Immature natural killer cell (primary cell): Measurements from ENCODE around the gene TSKU. TPM values are rescaled to one million over a fixed set of nuclear protein-coding genes. Genes with fewer than 3 reads are reported as not detected.
"Not testable (repeated sequence)": the region's sequence is repeated elsewhere in the genome, so short reads cannot be mapped to it uniquely, and the experiment has no call there.

ENCODE experiments used
- DNase-seq, 3 donors: peaks; one replicate each; pipeline ENCODE4 v3.0.0; 2022; ENCODE audit warnings: mixed read lengths in 1 of 3
- H3K27ac Mint-ChIP-seq, 6 donors: one replicate each; pipeline ENCODE4 v1.8.0; 2020; ENCODE audit warnings: mixed read lengths in 6 of 6, mild to moderate bottlenecking in 5 of 6, inconsistent platforms in 4 of 6, moderate library complexity in 3 of 6
- H3K27me3 Mint-ChIP-seq, 3 donors: one replicate each; pipeline ENCODE4 v1.8.0; 2020 to 2021; ENCODE audit warnings: low read depth in 3 of 3, mild to moderate bottlenecking in 3 of 3, mixed read lengths in 3 of 3, moderate library complexity in 3 of 3, inconsistent platforms in 1 of 3
- H3K36me3 Mint-ChIP-seq, 3 donors: one replicate each; pipeline ENCODE4 v1.8.0; 2020; ENCODE audit warnings: mixed read lengths in 3 of 3, inconsistent platforms in 2 of 3, mild to moderate bottlenecking in 2 of 3
- H3K4me1 Mint-ChIP-seq, 2 donors: one replicate each; pipeline ENCODE4 v1.8.0; 2020; ENCODE audit warnings: inconsistent platforms in 2 of 2, mild to moderate bottlenecking in 2 of 2, mixed read lengths in 2 of 2, moderate library complexity in 1 of 2
- H3K4me3 Mint-ChIP-seq, 5 donors: one replicate each; pipeline ENCODE4 v1.8.0; 2020; ENCODE audit warnings: mild to moderate bottlenecking in 5 of 5, mixed read lengths in 5 of 5, inconsistent platforms in 3 of 5, moderate library complexity in 3 of 5
- H3K9me3 Mint-ChIP-seq, 6 donors: one replicate each; pipeline ENCODE4 v1.8.0; 2020; ENCODE audit warnings: mild to moderate bottlenecking in 6 of 6, mixed read lengths in 6 of 6, inconsistent platforms in 4 of 6, moderate library complexity in 3 of 6
- polyA plus RNA-seq, 3 donors: library from polyadenylated mRNA; unstranded; fragments of 300-500 nt; fragmentation: Illumina TruSeq; gene quantifications; one replicate each; pipeline ENCODE4 v1.2.3, GENCODE V29; 2021

TSKU gene
- polyA plus RNA-seq, 3 donors from 2014 or later: not detected

DNA sequence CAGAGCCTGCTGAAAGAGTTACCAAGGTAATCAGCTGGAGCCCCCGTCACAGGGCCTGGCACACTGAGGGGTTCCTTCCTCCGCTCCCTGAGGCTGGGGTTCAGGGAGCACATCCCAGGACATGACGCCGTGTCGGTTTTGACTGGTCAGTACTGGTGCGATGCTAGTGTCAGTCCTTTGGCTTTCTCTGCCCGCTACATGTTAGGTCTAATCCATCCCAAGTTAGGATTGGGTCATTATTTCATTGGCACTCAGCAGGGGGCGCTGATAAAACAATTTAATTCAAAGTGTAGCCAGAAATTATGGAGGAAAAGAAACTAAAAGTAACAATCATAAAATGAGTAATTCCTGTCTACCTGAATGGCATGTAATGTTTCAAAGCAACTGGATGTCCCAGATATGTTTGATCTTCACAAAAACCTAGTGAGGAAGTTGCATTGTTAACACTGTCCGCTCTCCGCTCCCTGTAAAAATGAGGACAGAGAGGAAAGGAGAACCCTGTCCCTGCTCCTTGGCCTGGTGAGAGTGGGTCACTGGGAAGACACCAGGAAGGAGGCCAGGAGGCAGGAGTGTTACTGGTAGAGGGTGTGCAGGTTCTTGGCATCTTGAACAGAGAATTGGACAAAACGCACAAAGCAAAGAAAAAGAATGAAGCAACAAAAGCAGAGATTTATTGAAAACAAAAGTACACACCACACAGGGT is 27.1 kb downstream of the TSKU start:
- Mint-ChIP-seq H3K4me1 (no peaks in the 10 kb centered on the region), H3K36me3 (no peaks in the 10 kb centered on the region), H3K27ac (no peak overlapping the region), H3K27me3 (peaks cover 1 to 10% (median 1%) of the 10 kb centered on the region in 3 donors), H3K4me3 (no peak overlapping the region), H3K9me3 (peaks cover under 1 to 5% (median 2%) of the 10 kb centered on the region in 6 donors)
- DNase-seq: no peak

DNA sequence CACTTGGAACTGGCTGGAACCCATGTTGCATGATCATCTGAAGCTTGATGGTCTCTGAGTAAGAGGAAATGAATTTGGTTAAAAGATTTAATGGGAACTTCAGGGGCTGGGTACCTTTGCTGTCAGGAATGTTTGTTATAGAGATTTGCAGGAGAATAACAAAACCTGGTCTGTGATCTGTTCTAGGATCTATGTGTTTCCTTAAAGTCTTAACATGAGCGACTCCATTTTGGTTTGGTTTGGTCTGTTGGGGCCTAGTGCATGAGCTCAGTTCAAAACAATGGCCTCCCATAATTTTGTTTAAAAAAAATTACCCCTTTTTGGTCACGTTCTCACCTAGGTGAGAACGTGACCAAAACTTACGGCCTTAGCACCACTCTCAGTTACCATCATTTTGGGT is 28.1 kb downstream of the TSKU start:
- Mint-ChIP-seq H3K36me3 (peaks cover 0 to 6% (median 6%) of the 10 kb centered on the region in 3 donors), H3K4me1 (no peaks in the 10 kb centered on the region), H3K4me3 (no peak overlapping the region), H3K9me3 (peaks cover 4 to 15% (median 11%) of the 10 kb centered on the region in 6 donors), H3K27ac (no peak overlapping the region), H3K27me3 (peaks cover 2 to 12% (median 5%) of the 10 kb centered on the region in 3 donors)
- no peak for DNase-seq

DNA sequence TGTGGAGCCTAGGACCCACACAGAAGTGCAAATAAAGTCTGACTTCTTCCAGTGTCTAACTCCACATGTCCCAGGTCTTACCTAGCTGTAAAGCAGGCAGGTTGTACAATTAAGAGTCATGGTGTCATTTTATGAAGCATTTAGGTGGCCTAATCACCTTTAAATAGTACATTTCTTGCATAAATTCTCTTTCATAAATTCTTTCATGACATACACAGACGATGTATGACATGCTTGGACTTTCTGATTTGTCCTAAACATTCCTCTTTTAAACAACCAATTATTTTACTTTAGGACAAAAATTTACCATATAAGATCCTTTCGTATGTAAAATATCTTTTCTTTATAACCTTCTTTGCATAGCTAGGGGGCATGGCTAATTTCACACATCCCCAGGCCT is 31.3 kb downstream of the TSKU start:
- Mint-ChIP-seq H3K4me3 (no peak overlapping the region), H3K36me3 (peaks cover 0 to 8% (median 7%) of the 10 kb centered on the region in 3 donors), H3K4me1 (no peaks in the 10 kb centered on the region), H3K9me3 (peaks cover 4 to 21% (median 15%) of the 10 kb centered on the region in 6 donors), H3K27ac (no peak overlapping the region), H3K27me3 (peaks cover 5 to 12% (median 6%) of the 10 kb centered on the region in 3 donors)
- DNase-seq: no peak

DNA sequence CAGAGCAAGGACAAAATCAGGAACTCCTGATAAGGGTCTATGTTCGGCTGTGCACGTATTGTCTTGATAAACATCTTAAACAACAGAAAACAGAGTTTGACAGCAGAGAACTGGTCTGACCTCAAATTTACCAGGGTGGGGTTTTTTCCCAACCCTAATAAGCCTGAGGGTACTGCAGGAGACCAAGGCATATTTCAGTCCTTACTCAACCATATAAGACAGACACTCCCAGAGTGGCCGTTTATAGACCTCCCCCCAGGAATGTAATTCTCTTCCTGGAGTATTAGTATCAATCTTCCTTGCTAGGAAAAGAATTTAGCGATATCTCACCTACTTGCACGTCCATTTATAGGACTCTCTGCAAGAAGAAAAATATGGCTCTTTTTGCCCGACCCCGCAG is 32.5 kb downstream of the TSKU start:
- DNase-seq, H3K36me3 Mint-ChIP-seq, H3K4me3 Mint-ChIP-seq, H3K4me1 Mint-ChIP-seq, H3K27ac Mint-ChIP-seq: not testable (repeated sequence)
- Mint-ChIP-seq H3K9me3 (peaks cover 4 to 21% (median 15%) of the 10 kb centered on the region in 6 donors), H3K27me3 (peaks cover 6 to 12% (median 7%) of the 10 kb centered on the region in 3 donors)

DNA sequence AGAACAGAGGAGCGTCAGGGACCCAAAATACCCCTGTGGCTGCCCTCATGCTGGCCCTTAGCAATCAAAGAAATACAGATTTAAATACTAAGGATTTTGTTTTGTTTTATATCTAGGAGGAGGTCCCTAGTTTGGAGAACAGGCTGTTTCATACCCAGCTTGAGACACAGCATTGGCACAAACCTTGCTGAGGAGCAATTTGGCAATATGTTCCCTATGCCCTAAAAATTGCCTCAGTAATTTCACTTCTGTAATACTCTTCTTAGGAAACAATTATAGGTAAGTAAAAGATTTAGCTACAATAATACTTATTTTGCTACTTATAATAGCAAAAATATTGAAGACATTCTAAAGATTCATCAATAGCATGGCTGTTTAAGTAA is 37.0 kb downstream of the TSKU start:
- Mint-ChIP-seq H3K4me3 (no peak overlapping the region), H3K4me1 (no peaks in the 10 kb centered on the region), H3K27me3 (peaks cover 6 to 10% (median 9%) of the 10 kb centered on the region in 3 donors), H3K36me3 (peaks cover 0 to 8% (median 7%) of the 10 kb centered on the region in 3 donors), H3K9me3 (peaks cover 4 to 19% (median 13%) of the 10 kb centered on the region in 6 donors), H3K27ac (no peak overlapping the region)
- DNase-seq: no peak

DNA sequence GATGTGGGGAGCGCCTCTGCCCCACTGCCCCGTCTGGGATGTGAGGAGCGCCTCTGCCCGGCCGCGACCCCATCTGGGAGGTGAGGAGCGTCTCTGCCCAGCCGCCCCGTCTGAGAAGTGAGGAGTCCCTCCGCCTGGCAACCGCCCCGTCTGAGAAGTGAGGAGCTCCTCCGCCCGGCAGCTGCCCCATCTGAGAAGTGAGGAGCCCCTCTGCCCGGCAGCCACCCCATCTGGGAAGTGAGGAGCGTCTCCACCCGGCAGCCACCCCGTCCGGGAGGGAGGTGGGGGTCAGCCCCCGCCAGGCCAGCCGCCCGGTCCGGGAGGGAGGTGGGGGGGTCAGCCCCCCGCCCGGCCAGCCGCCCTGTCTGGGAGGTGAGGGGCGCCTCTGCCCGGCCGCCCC is 38.2 kb downstream of the TSKU start:
- H3K27me3 Mint-ChIP-seq, H3K4me3 Mint-ChIP-seq, H3K4me1 Mint-ChIP-seq, H3K27ac Mint-ChIP-seq, H3K36me3 Mint-ChIP-seq, DNase-seq, H3K9me3 Mint-ChIP-seq: not testable (repeated sequence)

DNA sequence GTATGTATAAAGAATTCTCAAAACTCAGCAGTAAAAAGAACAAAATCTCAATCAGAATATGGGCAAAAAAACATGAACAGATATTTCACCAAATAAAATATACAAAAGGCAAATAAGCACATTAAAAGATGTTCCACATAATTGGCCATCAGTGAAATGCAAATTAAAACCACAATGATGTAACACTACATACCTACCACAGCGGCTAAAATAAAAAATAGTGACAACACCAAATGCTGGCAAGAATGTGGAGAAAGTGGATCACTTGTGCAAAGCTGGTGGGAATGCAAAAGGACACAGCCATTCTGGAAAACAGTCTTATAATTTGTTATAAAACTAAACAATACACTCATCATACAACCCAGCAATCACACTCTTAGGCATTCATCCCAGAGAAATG is 39.2 kb downstream of the TSKU start:
- no peaks in the 10 kb centered on the region for H3K9me3 Mint-ChIP-seq
- no peaks in the 10 kb centered on the region for H3K36me3 Mint-ChIP-seq
- DNase-seq: no peak
- H3K27ac Mint-ChIP-seq: no peak overlapping the region
- no peak overlapping the region for H3K4me3 Mint-ChIP-seq
- peaks cover 2 to 5% (median 3%) of the 10 kb centered on the region in 3 donors for H3K27me3 Mint-ChIP-seq
- peaks cover 3 to 7% of the 10 kb centered on the region in 2 donors for H3K4me1 Mint-ChIP-seq

DNA sequence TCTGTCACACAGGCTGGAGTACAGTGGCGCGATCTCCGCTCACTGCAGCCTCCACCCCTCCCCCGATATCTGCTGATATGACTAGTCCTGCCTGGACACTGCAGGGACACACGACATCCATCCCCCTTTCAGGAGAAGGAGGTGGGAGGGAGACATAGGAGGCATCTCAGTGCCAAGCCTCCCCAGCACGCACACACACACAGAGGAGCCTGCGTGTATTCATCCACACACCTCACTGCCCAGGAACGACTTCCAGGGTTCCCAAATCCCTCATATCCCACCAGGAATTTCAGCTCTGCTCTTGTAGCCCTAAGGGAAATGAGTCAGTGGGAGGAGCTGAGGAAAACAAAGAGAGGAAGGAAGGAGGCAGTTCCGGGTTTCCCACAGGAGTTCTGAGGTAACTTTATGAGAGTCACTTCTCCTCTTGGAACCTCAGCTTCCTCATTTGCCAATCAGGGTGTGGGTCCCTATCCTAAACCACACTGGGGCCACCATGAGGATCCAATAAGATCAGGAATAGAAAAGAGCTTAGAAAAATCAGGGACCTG is 40.4 kb downstream of the TSKU start:
- peaks cover 0 to 8% (median 2%) of the 10 kb centered on the region in 3 donors for H3K27me3 Mint-ChIP-seq
- no peak for DNase-seq
- H3K27ac Mint-ChIP-seq: no peak overlapping the region
- no peak overlapping the region for H3K4me3 Mint-ChIP-seq
- H3K9me3 Mint-ChIP-seq: no peaks in the 10 kb centered on the region
- peaks cover 3 to 7% of the 10 kb centered on the region in 2 donors for H3K4me1 Mint-ChIP-seq
- no peaks in the 10 kb centered on the region for H3K36me3 Mint-ChIP-seq

DNA sequence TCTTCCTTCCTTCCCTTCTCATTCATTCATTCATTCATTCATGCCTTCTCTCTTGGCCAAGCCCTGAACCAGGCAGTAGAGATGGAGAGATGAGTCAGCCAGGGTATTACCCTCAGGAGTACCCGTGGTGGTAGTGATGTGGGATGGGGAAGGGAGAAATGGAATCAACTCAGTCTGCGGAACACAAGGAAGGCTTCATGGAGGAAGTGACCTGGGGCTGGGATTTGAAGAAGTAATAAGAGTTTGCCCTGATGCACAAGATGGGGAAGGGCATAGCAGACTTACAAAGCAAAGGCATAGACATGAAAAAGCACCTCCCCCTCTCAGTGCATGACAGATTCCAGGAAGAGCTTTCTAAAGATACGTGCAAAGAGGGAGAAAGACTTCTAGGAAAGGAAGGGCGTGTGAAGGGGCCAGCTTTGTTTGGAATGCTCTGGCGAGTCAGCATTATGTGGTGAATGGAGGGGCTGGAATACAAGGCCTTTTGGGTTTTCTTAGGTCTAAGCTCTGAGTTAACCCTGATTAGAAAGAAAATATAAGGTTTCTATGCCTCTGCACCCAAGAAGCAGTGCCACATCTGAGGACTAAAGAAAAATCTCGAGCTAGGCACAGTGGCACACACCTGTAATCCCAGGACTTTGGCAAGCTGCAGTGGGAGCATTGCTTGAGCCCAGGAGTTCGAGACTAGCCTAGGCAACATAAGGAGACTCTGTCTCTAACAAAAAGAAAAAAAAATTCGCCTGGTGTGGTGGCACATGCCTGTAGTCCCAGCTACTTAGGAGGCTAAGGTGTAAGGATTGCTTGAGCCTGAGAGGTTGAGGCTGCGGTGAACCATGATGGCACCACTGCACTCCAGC is 41.2 kb downstream of the TSKU start:
- H3K27me3 Mint-ChIP-seq: peaks cover 0 to 8% (median 2%) of the 10 kb centered on the region in 3 donors
- no peaks in the 10 kb centered on the region for H3K36me3 Mint-ChIP-seq
- H3K27ac Mint-ChIP-seq: no peak overlapping the region
- no peak for DNase-seq
- no peak overlapping the region for H3K4me3 Mint-ChIP-seq
- H3K9me3 Mint-ChIP-seq: no peaks in the 10 kb centered on the region
- peaks cover 3 to 7% of the 10 kb centered on the region in 2 donors for H3K4me1 Mint-ChIP-seq

DNA sequence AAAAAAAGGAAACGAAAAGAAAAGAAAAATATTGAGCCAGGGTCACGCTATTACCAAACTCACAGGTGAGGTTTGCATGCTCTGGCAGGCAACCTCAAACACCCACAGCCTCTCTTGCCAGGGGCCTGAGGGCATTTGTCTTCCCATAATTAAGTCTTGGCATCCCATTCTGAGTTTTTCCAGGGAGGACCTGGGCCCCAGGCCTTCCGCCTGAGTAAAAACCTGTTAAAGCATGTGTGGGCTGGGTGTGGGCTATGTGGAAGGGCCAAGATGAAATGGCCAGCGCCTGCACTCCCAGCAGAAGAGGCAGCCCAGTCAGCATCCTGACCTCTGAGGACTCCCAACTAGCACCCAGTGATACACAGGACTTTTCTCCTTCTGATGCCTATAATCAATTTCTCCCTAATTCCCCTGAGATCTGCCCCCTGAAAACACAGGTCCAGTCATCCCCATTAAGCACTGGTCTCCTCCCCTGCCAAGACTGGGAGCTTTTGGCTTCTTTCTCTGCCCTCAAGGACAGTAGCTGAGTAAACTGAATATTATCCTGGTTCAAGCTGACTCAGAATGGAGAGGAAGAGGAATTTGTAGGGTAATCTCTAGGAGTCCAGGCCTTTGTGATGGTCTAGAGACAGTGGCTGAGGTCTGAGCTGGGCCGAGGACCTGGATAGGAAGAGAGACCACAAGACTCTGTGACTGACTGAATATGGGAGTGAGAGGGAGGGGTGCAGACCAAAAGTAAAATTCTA is 42.0 kb downstream of the TSKU start:
- H3K36me3 Mint-ChIP-seq: no peaks in the 10 kb centered on the region
- H3K27me3 Mint-ChIP-seq: peaks cover 0 to 6% (median 3%) of the 10 kb centered on the region in 3 donors
- no peaks in the 10 kb centered on the region for H3K9me3 Mint-ChIP-seq
- peaks cover 3 to 7% of the 10 kb centered on the region in 2 donors for H3K4me1 Mint-ChIP-seq
- H3K27ac Mint-ChIP-seq: no peak overlapping the region
- no peak for DNase-seq
- H3K4me3 Mint-ChIP-seq: no peak overlapping the region

DNA sequence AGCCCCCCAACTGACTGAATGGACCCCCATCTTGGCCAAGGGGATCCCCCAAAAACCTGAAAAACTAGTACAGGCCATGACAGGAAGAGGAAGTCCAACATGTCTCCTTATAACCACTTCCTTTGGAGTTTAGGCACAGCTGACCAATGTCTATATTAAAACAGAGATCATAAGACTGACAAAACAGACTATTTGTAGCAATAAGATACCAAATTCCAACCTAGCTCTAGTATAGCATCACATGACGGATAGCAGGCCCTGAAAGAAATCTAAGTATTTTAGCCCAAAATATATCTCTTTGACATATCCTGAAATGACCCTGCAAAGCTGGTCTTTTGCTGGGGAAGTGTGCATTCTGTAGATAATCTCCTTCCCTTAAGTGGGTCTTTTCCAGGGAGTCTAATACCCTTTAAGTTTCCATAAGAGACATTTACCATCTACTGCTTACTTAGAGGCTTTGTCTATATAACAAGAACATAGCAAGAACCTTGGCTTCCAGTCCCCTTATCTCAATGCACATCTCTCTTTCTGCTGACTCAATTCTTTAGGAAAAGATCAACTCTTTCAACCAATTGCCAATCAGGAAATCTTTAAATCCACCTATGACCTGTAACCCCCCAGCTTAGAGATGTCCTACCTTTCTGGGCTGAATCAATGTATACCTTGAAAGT is 42.7 kb downstream of the TSKU start:
- DNase-seq: no peak
- peaks cover 3 to 6% (median 5%) of the 10 kb centered on the region in 3 donors for H3K27me3 Mint-ChIP-seq
- no peak overlapping the region for H3K27ac Mint-ChIP-seq
- H3K4me3 Mint-ChIP-seq: no peak overlapping the region
- peaks cover 3 to 7% of the 10 kb centered on the region in 2 donors for H3K4me1 Mint-ChIP-seq
- no peaks in the 10 kb centered on the region for H3K36me3 Mint-ChIP-seq
- no peaks in the 10 kb centered on the region for H3K9me3 Mint-ChIP-seq

DNA sequence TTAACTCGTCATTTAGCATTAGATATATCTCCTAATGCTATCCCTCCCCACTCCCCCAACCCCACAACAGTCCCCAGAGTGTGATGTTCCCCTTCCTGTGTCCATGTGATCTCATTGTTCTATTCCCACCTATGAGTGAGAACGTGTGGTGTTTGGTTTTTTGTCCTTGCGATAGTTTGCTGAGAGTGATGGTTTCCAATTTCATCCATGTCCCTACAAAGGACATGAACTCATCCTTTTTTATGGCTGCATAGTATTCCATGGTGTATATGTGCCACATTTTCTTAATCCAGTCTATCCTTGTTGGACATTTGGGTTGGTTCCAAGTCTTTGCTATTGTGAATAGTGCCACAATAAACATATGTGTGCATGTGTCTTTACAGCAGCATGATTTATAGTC is 43.4 kb downstream of the TSKU start:
- H3K36me3 Mint-ChIP-seq, H3K9me3 Mint-ChIP-seq, H3K27me3 Mint-ChIP-seq, H3K4me1 Mint-ChIP-seq, H3K4me3 Mint-ChIP-seq, DNase-seq, H3K27ac Mint-ChIP-seq: not testable (repeated sequence)

DNA sequence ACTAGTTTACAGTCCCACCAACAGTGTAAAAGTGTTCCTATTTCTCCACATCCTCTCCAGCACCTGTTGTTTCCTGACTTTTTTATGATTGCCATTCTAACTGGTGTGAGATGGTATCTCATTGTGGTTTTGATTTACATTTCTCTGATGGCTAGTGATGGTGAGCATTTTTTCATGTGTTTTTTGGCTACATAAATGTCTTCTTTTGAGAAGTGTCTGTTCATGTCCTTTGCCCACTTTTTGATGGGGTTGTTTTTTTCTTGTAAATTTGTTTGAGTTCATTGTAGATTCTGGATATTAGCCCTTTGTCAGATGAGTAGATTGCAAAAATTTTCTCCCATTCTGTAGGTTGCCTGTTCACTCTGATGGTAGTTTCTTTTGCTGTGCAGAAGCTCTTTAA is 43.8 kb downstream of the TSKU start:
- not testable (repeated sequence) for H3K36me3 Mint-ChIP-seq, H3K4me3 Mint-ChIP-seq, DNase-seq, H3K27me3 Mint-ChIP-seq, H3K4me1 Mint-ChIP-seq, H3K9me3 Mint-ChIP-seq, H3K27ac Mint-ChIP-seq
